Heart left ventricle (tissue), 13 donors: Measurements from ENCODE around the gene TMEM131L.

ENCODE experiments used
- POLR2A ChIP-seq, 2 donors: fragments of 450-650 bp; IDR thresholded peaks; one replicate each; pipeline ENCODE4 v1.6.1; 2017; ENCODE audit warnings: antibody characterized with exemption in 2 of 2, mild to moderate bottlenecking in 2 of 2, moderate library complexity in 2 of 2
- TF ChIP-seq, protein P1 (sequence below), 12 donors: fragments of 200-600 bp; sonication (generic) in 4 of 12; IDR thresholded peaks; one replicate each; pipeline versions ENCODE4 v1.5.0 to v1.8.0; 2018 to 2022; ENCODE audit warnings: antibody characterized with exemption in 12 of 12, mild to moderate bottlenecking in 5 of 12
- donor health status: ischemic (EF 13 %, LVEDD 7.1; RV severe dilation, severe dysfunction).
- donor health status: DM: no; HTN: yes; CAD: no.
- donor health status: DM: no; HTN: no; CAD: no.
- donor health status: ischemic (EF 25% LVEDD 6.9; RV normal size, moderate dysfunction).
- donor health status: ischemic (EF 25% LVEDD 5.7; RV mildly dilated, moderate dysfunction).
- donor health status: ischemic (EF 35%, LVEDD 5.7; RV mildly dilated, moderate dysfunction).
- donor health status: nonischemic (EF 11% LVEDD 7.7; RV severe dilation, severe dysfunction).
- donor health status: DM: yes; HTN: yes; CAD: no.
- donor health status: PGD.
- donor health status: ischemic (EF 29% LVEDD 5.4; RV normal size, mild dysfunction).
- donor health status: nonischemic (EF 23%, LVEDD 6.1; RV moderate dilation, normal function).

GRCh38 chr4:153479101-153479500 lies 12.9 kb downstream of the TMEM131L start:
- TF ChIP-seq, protein P1, sequence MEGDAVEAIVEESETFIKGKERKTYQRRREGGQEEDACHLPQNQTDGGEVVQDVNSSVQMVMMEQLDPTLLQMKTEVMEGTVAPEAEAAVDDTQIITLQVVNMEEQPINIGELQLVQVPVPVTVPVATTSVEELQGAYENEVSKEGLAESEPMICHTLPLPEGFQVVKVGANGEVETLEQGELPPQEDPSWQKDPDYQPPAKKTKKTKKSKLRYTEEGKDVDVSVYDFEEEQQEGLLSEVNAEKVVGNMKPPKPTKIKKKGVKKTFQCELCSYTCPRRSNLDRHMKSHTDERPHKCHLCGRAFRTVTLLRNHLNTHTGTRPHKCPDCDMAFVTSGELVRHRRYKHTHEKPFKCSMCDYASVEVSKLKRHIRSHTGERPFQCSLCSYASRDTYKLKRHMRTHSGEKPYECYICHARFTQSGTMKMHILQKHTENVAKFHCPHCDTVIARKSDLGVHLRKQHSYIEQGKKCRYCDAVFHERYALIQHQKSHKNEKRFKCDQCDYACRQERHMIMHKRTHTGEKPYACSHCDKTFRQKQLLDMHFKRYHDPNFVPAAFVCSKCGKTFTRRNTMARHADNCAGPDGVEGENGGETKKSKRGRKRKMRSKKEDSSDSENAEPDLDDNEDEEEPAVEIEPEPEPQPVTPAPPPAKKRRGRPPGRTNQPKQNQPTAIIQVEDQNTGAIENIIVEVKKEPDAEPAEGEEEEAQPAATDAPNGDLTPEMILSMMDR (IDR thresholded peaks at IDR 0.05): no peak
- TF ChIP-seq POLR2A (IDR thresholded peaks at IDR 0.05): no peak
